Skeletal muscle satellite cell (primary cell): ENCODE data around the gene VGLL4.

Experiments
- H3K27me3 ChIP-seq: 2 replicates; pipeline ENCODE4 v1.7.0; 2013; ENCODE audit warnings: low read length; ENCODE audit not compliant: control insufficient read depth, insufficient read depth
- H3K36me3 ChIP-seq: 2 replicates; pipeline ENCODE4 v1.7.0; 2013; ENCODE audit warnings: mild to moderate bottlenecking, control low read depth, low read length; ENCODE audit not compliant: insufficient read depth
- H3K4me1 ChIP-seq: 2 replicates; pipeline ENCODE4 v1.7.0; 2013; ENCODE audit warnings: low read length; ENCODE audit not compliant: control insufficient read depth, insufficient read depth
- H3K4me2 ChIP-seq: 2 replicates; pipeline ENCODE4 v1.7.0; 2013; ENCODE audit warnings: mild to moderate bottlenecking, low read length
- H3K4me3 ChIP-seq: 2 replicates; pipeline ENCODE4 v1.7.0; 2013; ENCODE audit warnings: low read length
- H3K9ac ChIP-seq: 2 replicates; pipeline ENCODE4 v1.7.0; 2013; ENCODE audit warnings: mild to moderate bottlenecking, low read depth, low read length, moderate library complexity
- H3K9me3 ChIP-seq: replicated peaks from 2 replicates; pipeline ENCODE4 v1.7.0; 2013; ENCODE audit warnings: mild to moderate bottlenecking, control low read depth, low read length

VGLL4 gene

GRCh38 chr3:11613319-11613718, 30.4 kb downstream of the VGLL4 start:
- Histone ChIP-seq H3K4me2 (no peak overlapping the region), H3K36me3 (no peaks in the 10 kb centered on the region), H3K27me3 (no peaks in the 10 kb centered on the region), H3K4me1 (peaks cover 61% of the 10 kb centered on the region), H3K9ac (no peak overlapping the region), H3K4me3 (no peak overlapping the region), H3K9me3 (no peaks in the 10 kb centered on the region)

- peaks cover 68% of the 10 kb centered on the region for H3K4me1 ChIP-seq
Observed at GRCh38 chr3:11612515-11613188, 31.1 kb downstream of the VGLL4 start.

GRCh38 chr3:11611341-11611799, 32.3 kb downstream of the VGLL4 start:
- Histone ChIP-seq H3K9ac (peak overlapping the region; percentile 7), H3K36me3 (peaks cover 2% of the 10 kb centered on the region), H3K27me3 (no peaks in the 10 kb centered on the region), H3K4me2 (peak overlapping the region; percentile 43), H3K4me3 (no peak overlapping the region), H3K4me1 (peaks cover 73% of the 10 kb centered on the region), H3K9me3 (no peaks in the 10 kb centered on the region)

More at GRCh38 chr3:11612515-11613188, 31.1 kb downstream of the VGLL4 start:
- no peak overlapping the region for H3K9ac ChIP-seq
- H3K36me3 ChIP-seq: no peaks in the 10 kb centered on the region
- H3K27me3 ChIP-seq: no peaks in the 10 kb centered on the region
- no peak overlapping the region for H3K4me3 ChIP-seq
- no peak overlapping the region for H3K4me2 ChIP-seq
- H3K9me3 ChIP-seq: no peaks in the 10 kb centered on the region

GRCh38 chr3:11610700-11611275, 32.9 kb downstream of the VGLL4 start:
- H3K36me3 ChIP-seq: peaks cover 5% of the 10 kb centered on the region
- peak overlapping the region; percentile 46 for H3K4me3 ChIP-seq
- H3K4me1 ChIP-seq: peaks cover 73% of the 10 kb centered on the region
- peak overlapping the region; percentile 71 for H3K4me2 ChIP-seq
- H3K27me3 ChIP-seq: no peaks in the 10 kb centered on the region
- peak overlapping the region; percentile 78 for H3K9ac ChIP-seq
- no peaks in the 10 kb centered on the region for H3K9me3 ChIP-seq

- Histone ChIP-seq H3K27me3 (no peaks in the 10 kb centered on the region), H3K9ac (peak overlapping the region; percentile 78), H3K4me3 (peak overlapping the region; percentile 46), H3K9me3 (no peaks in the 10 kb centered on the region), H3K4me2 (peak overlapping the region; percentile 71), H3K36me3 (peaks cover 9% of the 10 kb centered on the region), H3K4me1 (peaks cover 78% of the 10 kb centered on the region)
Observed at GRCh38 chr3:11610044-11610671, 33.6 kb downstream of the VGLL4 start.

- Histone ChIP-seq H3K4me1 (peaks cover 77% of the 10 kb centered on the region), H3K36me3 (peaks cover 9% of the 10 kb centered on the region), H3K4me3 (peak overlapping the region; percentile 46), H3K9ac (peak overlapping the region; percentile 78), H3K27me3 (no peaks in the 10 kb centered on the region), H3K4me2 (peak overlapping the region; percentile 71), H3K9me3 (no peaks in the 10 kb centered on the region)
Observed at GRCh38 chr3:11609481-11609880, 34.2 kb downstream of the VGLL4 start.

GRCh38 chr3:11607816-11608215, 35.9 kb downstream of the VGLL4 start:
- peak overlapping the region; percentile 7 for H3K4me2 ChIP-seq
- H3K9ac ChIP-seq: peak overlapping the region; percentile 16
- no peaks in the 10 kb centered on the region for H3K9me3 ChIP-seq

GRCh38 chr3:11606865-11607440, 36.8 kb downstream of the VGLL4 start:
- peaks cover 9% of the 10 kb centered on the region for H3K36me3 ChIP-seq
- peak overlapping the region; percentile 16 for H3K9ac ChIP-seq
- H3K4me2 ChIP-seq: no peak overlapping the region
- H3K9me3 ChIP-seq: no peaks in the 10 kb centered on the region
- no peak overlapping the region for H3K4me3 ChIP-seq
- H3K27me3 ChIP-seq: no peaks in the 10 kb centered on the region
- H3K4me1 ChIP-seq: peaks cover 84% of the 10 kb centered on the region

More at GRCh38 chr3:11607816-11608215, 35.9 kb downstream of the VGLL4 start:
- no peaks in the 10 kb centered on the region for H3K27me3 ChIP-seq
- peaks cover 9% of the 10 kb centered on the region for H3K36me3 ChIP-seq
- H3K4me1 ChIP-seq: peaks cover 83% of the 10 kb centered on the region
- H3K4me3 ChIP-seq: no peak overlapping the region

- H3K27me3 ChIP-seq: no peaks in the 10 kb centered on the region
- H3K4me2 ChIP-seq: no peak overlapping the region
- peaks cover 15% of the 10 kb centered on the region for H3K36me3 ChIP-seq
- H3K4me1 ChIP-seq: peaks cover 84% of the 10 kb centered on the region
- H3K4me3 ChIP-seq: no peak overlapping the region
- H3K9ac ChIP-seq: no peak overlapping the region
- no peaks in the 10 kb centered on the region for H3K9me3 ChIP-seq
Observed at GRCh38 chr3:11606090-11606784, 37.5 kb downstream of the VGLL4 start.

- Histone ChIP-seq H3K4me1 (peaks cover 83% of the 10 kb centered on the region), H3K4me2 (no peak overlapping the region), H3K4me3 (no peak overlapping the region)
Observed at GRCh38 chr3:11605398-11605797, 38.3 kb downstream of the VGLL4 start.

More at GRCh38 chr3:11605398-11605797, 38.3 kb downstream of the VGLL4 start:
- Histone ChIP-seq H3K36me3 (peaks cover 20% of the 10 kb centered on the region), H3K27me3 (no peaks in the 10 kb centered on the region), H3K9ac (no peak overlapping the region), H3K9me3 (no peaks in the 10 kb centered on the region)
